ENCODE results near the gene B3GAT2. TPM values are rescaled to one million over a fixed set of nuclear protein-coding genes. Genes with fewer than 3 reads are reported as not detected.

The B3GAT2 gene
- total RNA-seq, 1 experiment from 2014 or later: 0.05 TPM

DNA sequence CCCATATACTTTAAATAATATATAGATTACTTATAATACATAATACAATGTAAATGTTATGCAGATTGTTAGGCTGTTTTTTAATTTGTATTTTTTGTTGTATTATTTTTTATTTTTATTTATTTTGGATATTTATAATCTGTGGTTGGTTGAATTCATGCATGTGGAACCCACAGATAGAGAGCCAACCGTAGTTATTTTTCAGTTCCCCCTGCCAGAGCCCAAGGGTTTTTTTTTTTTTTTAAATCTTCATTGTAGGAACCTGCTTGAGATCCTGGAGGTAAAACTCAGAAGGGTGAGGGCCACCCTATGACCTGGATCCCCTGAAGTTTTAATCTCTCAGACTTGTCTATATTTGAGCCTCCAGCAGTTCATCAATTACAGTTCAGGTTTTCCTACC lies 133.2 kb downstream of the B3GAT2 start:
- Histone ChIP-seq H3K4me3 (ENCODE audit: low read depth in 2 of 2, low read length in 2 of 2) (no peak overlapping the region), H3K36me3 (ENCODE audit: control insufficient read depth, insufficient read depth, low read length) (no peaks in the 10 kb centered on the region), H3K4me1 (ENCODE audit: control insufficient read depth, insufficient read depth, low read length) (no peaks in the 10 kb centered on the region), H3K27ac (ENCODE audit: low read length) (no peak overlapping the region), H3K9me3 (ENCODE audit: control insufficient read depth, insufficient read depth, low read depth, low read length) (no peaks in the 10 kb centered on the region), H3K27me3 (ENCODE audit: control insufficient read depth, insufficient read depth, low read length) (no peaks in the 10 kb centered on the region)
- ChIA-PET POLR2A (no interaction called here), CTCF (no interaction called here)
- intact Hi-C loops (cut with micrococcal nuclease; ENCODE audit: unreplicated experiment) (no loop called here), in situ Hi-C loops (cut with HindIII; ENCODE audit: low pct_unique_long_range_greater_than_20kb, low sequenced_read_pairs) (no loop called here)
- ATAC-seq (no peak), DNase-seq (ENCODE audit: low read depth, low spot score) (no peak)
- BruUV-seq (replicated peaks): no TSS peak
- no peak for TF ChIP-seq TCF7L2 (IDR thresholded peaks at IDR 0.05; ENCODE audit: low read depth, low read length)
- TF ChIP-seq, protein P1, sequence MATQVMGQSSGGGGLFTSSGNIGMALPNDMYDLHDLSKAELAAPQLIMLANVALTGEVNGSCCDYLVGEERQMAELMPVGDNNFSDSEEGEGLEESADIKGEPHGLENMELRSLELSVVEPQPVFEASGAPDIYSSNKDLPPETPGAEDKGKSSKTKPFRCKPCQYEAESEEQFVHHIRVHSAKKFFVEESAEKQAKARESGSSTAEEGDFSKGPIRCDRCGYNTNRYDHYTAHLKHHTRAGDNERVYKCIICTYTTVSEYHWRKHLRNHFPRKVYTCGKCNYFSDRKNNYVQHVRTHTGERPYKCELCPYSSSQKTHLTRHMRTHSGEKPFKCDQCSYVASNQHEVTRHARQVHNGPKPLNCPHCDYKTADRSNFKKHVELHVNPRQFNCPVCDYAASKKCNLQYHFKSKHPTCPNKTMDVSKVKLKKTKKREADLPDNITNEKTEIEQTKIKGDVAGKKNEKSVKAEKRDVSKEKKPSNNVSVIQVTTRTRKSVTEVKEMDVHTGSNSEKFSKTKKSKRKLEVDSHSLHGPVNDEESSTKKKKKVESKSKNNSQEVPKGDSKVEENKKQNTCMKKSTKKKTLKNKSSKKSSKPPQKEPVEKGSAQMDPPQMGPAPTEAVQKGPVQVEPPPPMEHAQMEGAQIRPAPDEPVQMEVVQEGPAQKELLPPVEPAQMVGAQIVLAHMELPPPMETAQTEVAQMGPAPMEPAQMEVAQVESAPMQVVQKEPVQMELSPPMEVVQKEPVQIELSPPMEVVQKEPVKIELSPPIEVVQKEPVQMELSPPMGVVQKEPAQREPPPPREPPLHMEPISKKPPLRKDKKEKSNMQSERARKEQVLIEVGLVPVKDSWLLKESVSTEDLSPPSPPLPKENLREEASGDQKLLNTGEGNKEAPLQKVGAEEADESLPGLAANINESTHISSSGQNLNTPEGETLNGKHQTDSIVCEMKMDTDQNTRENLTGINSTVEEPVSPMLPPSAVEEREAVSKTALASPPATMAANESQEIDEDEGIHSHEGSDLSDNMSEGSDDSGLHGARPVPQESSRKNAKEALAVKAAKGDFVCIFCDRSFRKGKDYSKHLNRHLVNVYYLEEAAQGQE (IDR thresholded peaks at IDR 0.05; ENCODE audit: insufficient read depth in 1 of 2, low read depth in 2 of 2, low read length in 1 of 2): no peak
- TF ChIP-seq SIN3A (IDR thresholded peaks at IDR 0.05; ENCODE audit: borderline replicate concordance, insufficient read depth, low read depth, low read length): no peak

DNA sequence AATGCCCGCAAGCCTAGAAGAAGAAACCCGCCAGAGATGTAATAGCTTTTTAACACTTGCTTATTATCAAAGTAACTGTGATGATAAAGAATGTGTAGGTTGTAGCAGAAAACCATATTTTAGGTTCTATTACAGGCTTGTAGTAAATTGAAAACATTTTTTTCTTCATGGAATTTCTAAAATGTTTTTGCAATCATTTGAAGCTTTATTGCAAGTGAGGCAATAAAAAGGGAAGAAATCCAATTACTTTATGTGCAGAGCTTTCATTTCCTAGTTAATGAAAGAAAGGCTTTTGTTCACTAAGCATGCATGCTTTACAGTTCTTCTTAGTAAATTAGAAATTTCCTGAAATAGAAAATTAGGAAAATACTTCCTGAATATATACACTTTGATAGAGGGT lies 135.1 kb downstream of the B3GAT2 start:
- intact Hi-C loops (cut with micrococcal nuclease; ENCODE audit: unreplicated experiment) (no loop called here), in situ Hi-C loops (cut with HindIII; ENCODE audit: low pct_unique_long_range_greater_than_20kb, low sequenced_read_pairs) (no loop called here)
- BruUV-seq (replicated peaks): no TSS peak
- no peak for TF ChIP-seq POLR2AphosphoS5 (IDR thresholded peaks at IDR 0.05; ENCODE audit: low read depth, low read length)
- TF ChIP-seq TCF7L2 (IDR thresholded peaks at IDR 0.05; ENCODE audit: low read depth, low read length): no peak
- no peak for TF ChIP-seq SIN3A (IDR thresholded peaks at IDR 0.05; ENCODE audit: borderline replicate concordance, insufficient read depth, low read depth, low read length)
- TF ChIP-seq, protein P1 (IDR thresholded peaks at IDR 0.05; ENCODE audit: insufficient read depth in 1 of 2, low read depth in 2 of 2, low read length in 1 of 2): no peak
- TF ChIP-seq, protein P2, sequence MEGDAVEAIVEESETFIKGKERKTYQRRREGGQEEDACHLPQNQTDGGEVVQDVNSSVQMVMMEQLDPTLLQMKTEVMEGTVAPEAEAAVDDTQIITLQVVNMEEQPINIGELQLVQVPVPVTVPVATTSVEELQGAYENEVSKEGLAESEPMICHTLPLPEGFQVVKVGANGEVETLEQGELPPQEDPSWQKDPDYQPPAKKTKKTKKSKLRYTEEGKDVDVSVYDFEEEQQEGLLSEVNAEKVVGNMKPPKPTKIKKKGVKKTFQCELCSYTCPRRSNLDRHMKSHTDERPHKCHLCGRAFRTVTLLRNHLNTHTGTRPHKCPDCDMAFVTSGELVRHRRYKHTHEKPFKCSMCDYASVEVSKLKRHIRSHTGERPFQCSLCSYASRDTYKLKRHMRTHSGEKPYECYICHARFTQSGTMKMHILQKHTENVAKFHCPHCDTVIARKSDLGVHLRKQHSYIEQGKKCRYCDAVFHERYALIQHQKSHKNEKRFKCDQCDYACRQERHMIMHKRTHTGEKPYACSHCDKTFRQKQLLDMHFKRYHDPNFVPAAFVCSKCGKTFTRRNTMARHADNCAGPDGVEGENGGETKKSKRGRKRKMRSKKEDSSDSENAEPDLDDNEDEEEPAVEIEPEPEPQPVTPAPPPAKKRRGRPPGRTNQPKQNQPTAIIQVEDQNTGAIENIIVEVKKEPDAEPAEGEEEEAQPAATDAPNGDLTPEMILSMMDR (IDR thresholded peaks at IDR 0.05): no peak
- POLR2A ChIA-PET: no interaction called here
- Histone ChIP-seq H3K9me3 (ENCODE audit: control insufficient read depth, insufficient read depth, low read depth, low read length) (no peaks in the 10 kb centered on the region), H3K36me3 (ENCODE audit: control insufficient read depth, insufficient read depth, low read length) (no peaks in the 10 kb centered on the region), H3K4me3 (ENCODE audit: low read depth in 2 of 2, low read length in 2 of 2) (no peak overlapping the region), H3K27ac (ENCODE audit: low read length) (no peak overlapping the region), H3K4me1 (ENCODE audit: control insufficient read depth, insufficient read depth, low read length) (no peaks in the 10 kb centered on the region), H3K27me3 (ENCODE audit: control insufficient read depth, insufficient read depth, low read length) (no peaks in the 10 kb centered on the region)
- DNase-seq (ENCODE audit: low read depth, low spot score) (no peak), ATAC-seq (no peak)
- CTCF ChIA-PET: no interaction called here
